HepG2 (cell line): ENCODE data around the gene BTG3. TPM values are rescaled to one million over a fixed set of nuclear protein-coding genes. Genes with fewer than 3 reads are reported as not detected.

Experiments used
- ATAC-seq: fragments of 200-7000 bp; cut with Tn5 transposase; 3 replicates; pipeline ENCODE4 v1.9.1; 2020; ENCODE audit warnings: mild to moderate bottlenecking, moderate library complexity
- BruUV-seq: library from RNA; stranded (reverse); fragments of 400-500 nt; replicated peaks from 2 replicates; lab custom pipeline; 2021; lab: Mats Ljungman, UMichigan
- CTCF ChIA-PET: fragments of 300-600 bp; formaldehyde crosslinking; extraction: SDS; loops from one replicate; lab custom pipeline; 2021; ENCODE audit warnings: low total read pairs, inconsistent platforms, low intra/inter-chr PET ratio; lab: Yijun Ruan, JAX
- POLR2A ChIA-PET: fragments of 350-600 bp; sonication (Branson Sonifier 250); formaldehyde crosslinking; loops from one replicate; lab custom pipeline; 2020; ENCODE audit warnings: antibody characterized with exemption, inconsistent platforms; lab: Yijun Ruan, JAX
- DNase-seq: peaks from one replicate; pipeline ENCODE4 v3.0.0-alpha.2; 2015; ENCODE audit warnings: low spot score
- FAIRE-seq: peaks from 3 replicates; lab custom pipeline; 2011; peaks lifted over from hg19 to GRCh38; lab: Jason Lieb, UNC
- H2AFZ ChIP-seq: one replicate; pipeline ENCODE4 v1.6.1; 2011; ENCODE audit warnings: low read length, inconsistent platforms
- H3K27ac ChIP-seq: fragments of 300-600 bp; 3 replicates; pipeline ENCODE4 v1.8.0; 2011; ENCODE audit warnings: mixed run types, mild to moderate bottlenecking, mixed read lengths, low read length, inconsistent platforms; ENCODE audit not compliant: insufficient read depth; ENCODE audit errors: extremely low read length
- H3K27me3 ChIP-seq, 2 experiments: fragments of 200-600 bp in 1 of 2; 2 replicates in 1 of 2; 3 replicates in 1 of 2; pipeline versions ENCODE4 v1.6.0 to v1.8.0; 2011; ENCODE audit warnings: low read length in 2 of 2, mild to moderate bottlenecking in 2 of 2, moderate library complexity in 2 of 2, inconsistent platforms in 1 of 2; ENCODE audit not compliant: insufficient read depth in 2 of 2, control insufficient read depth in 1 of 2
- H3K36me3 ChIP-seq, 2 experiments: fragments of 200-600 bp in 1 of 2; replicated peaks in 1 of 2; 2 replicates in 1 of 2; 3 replicates in 1 of 2; pipeline versions ENCODE4 v1.5.1 to v1.8.0; 2011; ENCODE audit warnings: low read length in 2 of 2, inconsistent platforms in 1 of 2; ENCODE audit not compliant: insufficient read depth in 2 of 2, control insufficient read depth in 1 of 2
- H3K4me1 ChIP-seq: 2 replicates; pipeline ENCODE4 v1.5.1; 2012; ENCODE audit warnings: low read length, inconsistent platforms; ENCODE audit not compliant: insufficient read depth
- H3K4me2 ChIP-seq: 2 replicates; pipeline ENCODE4 v1.6.0; 2011; ENCODE audit warnings: low read depth, low read length, inconsistent platforms
- H3K4me3 ChIP-seq, 3 experiments: fragments of 200-600 bp in 1 of 3; sonication (generic), shearing (Covaris generic) in 1 of 3; replicated peaks in 1 of 3; 2 replicates each; pipeline ENCODE4 v1.5.1; 2011 to 2016; ENCODE audit warnings: low read length in 3 of 3, inconsistent platforms in 2 of 3, low read depth in 2 of 3, mild to moderate bottlenecking in 2 of 3, control low read depth in 1 of 3, mixed read lengths in 1 of 3; ENCODE audit not compliant: insufficient read depth in 1 of 3
- H3K79me2 ChIP-seq: one replicate; pipeline ENCODE4 v1.6.1; 2011; ENCODE audit warnings: low read length, inconsistent platforms; ENCODE audit not compliant: insufficient read depth
- H3K9ac ChIP-seq: 2 replicates; pipeline ENCODE4 v1.6.0; 2011; ENCODE audit warnings: mild to moderate bottlenecking, low read depth, low read length, inconsistent platforms; ENCODE audit not compliant: insufficient read depth
- H3K9me3 ChIP-seq: 2 replicates; pipeline ENCODE4 v1.5.1; 2012; ENCODE audit warnings: mild to moderate bottlenecking, low read length
- H4K20me1 ChIP-seq: 2 replicates; pipeline ENCODE4 v1.6.0; 2011; ENCODE audit warnings: inconsistent platforms, mild to moderate bottlenecking, low read length, moderate library complexity; ENCODE audit not compliant: insufficient read depth
- CHD4 ChIP-seq: fragments of 200-600 bp; sonication (generic); IDR thresholded peaks from 2 replicates; pipeline ENCODE4 v1.7.0; 2017; ENCODE audit warnings: mild to moderate bottlenecking, low read length, borderline replicate concordance
- SYNCRIP ChIP-seq: fragments of 200-400 bp; formaldehyde crosslinking; IDR thresholded peaks from 2 replicates; pipeline ENCODE4 v1.6.1; 2018; ENCODE audit warnings: mild to moderate bottlenecking, low read depth, low read length; ENCODE audit not compliant: insufficient read depth
- ZBTB33 ChIP-seq: sonication (generic); formaldehyde crosslinking; IDR thresholded peaks from 2 replicates; pipeline ENCODE4 v1.4.0; 2020; ENCODE audit warnings: missing genetic modification reagents
- ZBTB38 ChIP-seq: sonication (generic); formaldehyde crosslinking; IDR thresholded peaks from 2 replicates; pipeline ENCODE4 v1.5.1; 2020; ENCODE audit warnings: mild to moderate bottlenecking, missing genetic modification reagents
- ZNF205 ChIP-seq: IDR thresholded peaks from 2 replicates; pipeline ENCODE4 v1.6.1; 2018; ENCODE audit warnings: missing biosample characterization, missing genetic modification reagents
- ZNF318 ChIP-seq: sonication (generic); formaldehyde crosslinking; IDR thresholded peaks from 2 replicates; pipeline ENCODE4 v1.4.0; 2020; ENCODE audit warnings: mild to moderate bottlenecking, missing genetic modification reagents
- WGBS: methylation state at CpG from one replicate; pipeline ENCODE4 v1.1.6; 2017; ENCODE audit warnings: low lambda C conversion rate; 5-methylcytosine and 5-hydroxymethylcytosine counted together
- in situ Hi-C: cut with HindIII; loops from 2 replicates; pipeline ENCODE4 v1.10.0; 2017; ENCODE audit warnings: low pct_unique_long_range_greater_than_20kb; ENCODE audit not compliant: extremely low pct_ligation_motif_present
- intact Hi-C: fragments of 100-400 bp; cut with micrococcal nuclease; formaldehyde crosslinking; loops from one replicate; pipeline ENCODE4 v1.10.0; 2022; ENCODE audit not compliant: unreplicated experiment
- polyA plus RNA-seq, 8 experiments: library from polyadenylated mRNA; depleted of rRNA in 3 of 8; stranded (reverse) in 7 of 8; unstranded in 1 of 8; fragments of >200 nt; fragmentation: Illumina TruSeq in 4 of 8; extraction: Trizol in 4 of 8; gene quantifications; 2 replicates each; pipeline versions ENCODE4 v1.2.1 to v1.2.3, GENCODE V29; 2011 to 2016; ENCODE audit warnings: low read depth in 4 of 8, missing spikeins in 1 of 8, mixed read lengths in 1 of 8; ENCODE audit not compliant: insufficient read depth in 1 of 8
- total RNA-seq, 5 experiments: library from RNA; depleted of rRNA; stranded (reverse); fragments of >200 nt; fragmentation: Illumina TruSeq; extraction: Trizol; gene quantifications; 2 replicates each; pipeline ENCODE4 v1.2.3, GENCODE V29; 2016; ENCODE audit warnings: low read depth in 1 of 5

BTG3 gene
- total and polyA plus RNA-seq, 2 of the 13 experiments (the other 11 are each of a cell fraction or from before 2014, with no cell fraction given), result 13.9 to 27.4 TPM

DNA sequence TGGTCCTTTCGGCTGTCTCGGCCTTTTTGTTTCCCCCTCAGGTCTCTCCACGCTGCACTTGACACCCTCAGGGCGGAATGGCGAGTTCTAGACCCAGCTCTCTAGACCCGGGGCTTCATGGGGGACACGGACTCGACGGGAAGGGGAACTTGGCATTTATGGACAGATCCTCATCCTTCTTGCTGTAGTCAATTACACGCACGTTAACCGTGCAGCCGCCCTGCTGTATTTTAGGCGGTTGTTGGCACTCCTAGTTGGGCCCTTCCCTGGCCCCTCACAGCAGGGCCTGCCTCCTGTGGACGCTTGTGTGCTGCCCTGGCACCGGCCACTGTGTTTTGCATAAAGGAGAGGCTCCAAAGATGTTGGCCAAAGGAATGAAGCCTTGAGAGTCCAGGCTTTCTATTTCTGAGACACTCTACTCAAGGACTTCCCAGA, 558 bp upstream of the BTG3 start:
- ChIA-PET CTCF (no interaction called here), POLR2A (no interaction called here)
- no peaks in the 10 kb centered on the region for H4K20me1 ChIP-seq
- no peak overlapping the region for H3K27ac ChIP-seq
- H3K4me1 ChIP-seq, result peaks cover 31% of the 10 kb centered on the region
- H2AFZ ChIP-seq, result no peak overlapping the region
- no peak for TF ChIP-seq SYNCRIP
- TF ChIP-seq CHD4, result 0 out of 2 replicates have a peak, but pooled peaks have one; percentile 50
- peak; percentile 8; the same call in 1 of the 2 replicates for TF ChIP-seq ZBTB38 (CRISPR knock-in tag)
- TF ChIP-seq ZNF205, result peak; percentile 82; the same call in 1 of the 2 replicates
- TF ChIP-seq ZNF318, result 0 out of 2 replicates have a peak, but pooled peaks have one; percentile 49
- peak; percentile 47; the same call in 1 of the 2 replicates for TF ChIP-seq ZBTB33 (CRISPR knock-in tag)
- peak overlapping the region; percentile 82 to 90 (median 85); a peak in 4 of 6 replicates for H3K4me3 ChIP-seq
- H3K79me2 ChIP-seq, result peaks cover 39% of the 10 kb centered on the region
- no peaks in the 10 kb centered on the region for H3K9me3 ChIP-seq
- WGBS, result 72% methylated on average over 13 of the region's 16 CpGs
- in situ Hi-C loops, result no loop called here
- H3K36me3 ChIP-seq, result no peaks in the 10 kb centered on the region
- H3K9ac ChIP-seq, result peak overlapping the region; percentile 86; the same call in 1 of the 2 replicates
- H3K27me3 ChIP-seq, result no peaks in the 10 kb centered on the region; a peak in 1 of 5 replicates
- peak; percentile 32 for ATAC-seq
- FAIRE-seq, result no peak
- no peak for DNase-seq
- intact Hi-C loops, result loop anchor here (10.0 kb wide), 1 partner anchor 202 kb away; the partner anchor contains the start of gene C21orf91
- peak overlapping the region; percentile 89 for H3K4me2 ChIP-seq
- no TSS peak for BruUV-seq
